Measurements from ENCODE around the gene FERMT3.
"Not testable (repeated sequence)": the region's sequence is repeated elsewhere in the genome, so short reads cannot be mapped to it uniquely, and the experiment has no call there.

DNA sequence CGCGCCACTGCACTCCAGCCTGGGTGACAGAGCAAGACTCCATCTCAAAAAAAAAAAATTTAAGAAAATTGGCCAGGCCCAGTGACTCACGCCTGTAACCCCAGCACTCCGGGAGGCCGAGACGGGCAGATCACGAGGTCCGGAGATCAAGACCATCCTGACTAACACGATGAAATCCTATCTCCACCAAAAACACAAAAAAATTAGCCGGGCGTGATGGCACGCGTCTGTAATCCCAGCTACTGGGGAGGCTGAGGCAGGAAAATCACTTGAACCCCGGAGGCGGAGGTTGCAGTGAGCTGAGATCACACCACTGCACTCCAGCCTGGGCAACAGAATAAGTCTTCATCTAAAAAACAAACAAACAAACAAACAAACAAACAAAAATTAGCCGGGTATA lies 43.8 kb upstream of the FERMT3 start:
- TF ChIP-seq, protein P1, sequence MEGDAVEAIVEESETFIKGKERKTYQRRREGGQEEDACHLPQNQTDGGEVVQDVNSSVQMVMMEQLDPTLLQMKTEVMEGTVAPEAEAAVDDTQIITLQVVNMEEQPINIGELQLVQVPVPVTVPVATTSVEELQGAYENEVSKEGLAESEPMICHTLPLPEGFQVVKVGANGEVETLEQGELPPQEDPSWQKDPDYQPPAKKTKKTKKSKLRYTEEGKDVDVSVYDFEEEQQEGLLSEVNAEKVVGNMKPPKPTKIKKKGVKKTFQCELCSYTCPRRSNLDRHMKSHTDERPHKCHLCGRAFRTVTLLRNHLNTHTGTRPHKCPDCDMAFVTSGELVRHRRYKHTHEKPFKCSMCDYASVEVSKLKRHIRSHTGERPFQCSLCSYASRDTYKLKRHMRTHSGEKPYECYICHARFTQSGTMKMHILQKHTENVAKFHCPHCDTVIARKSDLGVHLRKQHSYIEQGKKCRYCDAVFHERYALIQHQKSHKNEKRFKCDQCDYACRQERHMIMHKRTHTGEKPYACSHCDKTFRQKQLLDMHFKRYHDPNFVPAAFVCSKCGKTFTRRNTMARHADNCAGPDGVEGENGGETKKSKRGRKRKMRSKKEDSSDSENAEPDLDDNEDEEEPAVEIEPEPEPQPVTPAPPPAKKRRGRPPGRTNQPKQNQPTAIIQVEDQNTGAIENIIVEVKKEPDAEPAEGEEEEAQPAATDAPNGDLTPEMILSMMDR (IDR thresholded peaks at IDR 0.05), result not testable (repeated sequence)
- TF ChIP-seq POLR2A, POLR2AphosphoS5, EP300 (IDR thresholded peaks at IDR 0.05): not testable (repeated sequence)

All from sigmoid colon (tissue), 4 donors.